ENCODE data around the gene SLC9A6. TPM values are rescaled to one million over a fixed set of nuclear protein-coding genes. Genes with fewer than 3 reads are reported as not detected.

Gene SLC9A6
- total RNA-seq, result 12.1 TPM

- peak in 2 of 3 donors; percentile 47 to 69 for DNase-seq (ENCODE audit: low read depth in 2 of 3, low spot score in 2 of 3)
Measured at GRCh38 chrX:135985157-135985972, at the start of gene SLC9A6. SLC9A6 (plus strand) TSS chrX:135985435; CDS start chrX:135985659, 224 bp downstream.

GRCh38 chrX:135944486-135944885, 40.7 kb upstream of the SLC9A6 start:
- DNase-seq (ENCODE audit: low read depth in 2 of 3, low spot score in 2 of 3), result peak in 2 of 3 donors; percentile 21 to 59

GRCh38 chrX:135951291-135951690, 33.9 kb upstream of the SLC9A6 start:
- no peak for DNase-seq (ENCODE audit: low read depth in 2 of 3, low spot score in 2 of 3)

GRCh38 chrX:135973025-135973547, 12.1 kb upstream of the SLC9A6 start:
- DNase-seq (ENCODE audit: low read depth in 2 of 3, low spot score in 2 of 3), result no peak

GRCh38 chrX:135973548-135974278, 11.5 kb upstream of the SLC9A6 start, which contains the start of gene MMGT1:
MMGT1 (minus strand) TSS chrX:135973988; CDS start chrX:135973675, 313 bp downstream.
- DNase-seq (ENCODE audit: low read depth in 2 of 3, low spot score in 2 of 3), result peak; percentile 49 to 91 (median 88)

GRCh38 chrX:135974279-135974856, 10.9 kb upstream of the SLC9A6 start:
- peak; percentile 41 to 80 (median 68) for DNase-seq (ENCODE audit: low read depth in 2 of 3, low spot score in 2 of 3)

GRCh38 chrX:135975421-135975820, 9.8 kb upstream of the SLC9A6 start:
- no peak for DNase-seq (ENCODE audit: low read depth in 2 of 3, low spot score in 2 of 3)

GRCh38 chrX:135977611-135978010, 7.6 kb upstream of the SLC9A6 start:
- no peak for DNase-seq (ENCODE audit: low read depth in 2 of 3, low spot score in 2 of 3)

GRCh38 chrX:135981010-135981409, 4.2 kb upstream of the SLC9A6 start:
- peak in 1 of 3 donors; percentile 4 for DNase-seq (ENCODE audit: low read depth in 2 of 3, low spot score in 2 of 3)

GRCh38 chrX:135981668-135982067, 3.6 kb upstream of the SLC9A6 start:
- DNase-seq (ENCODE audit: low read depth in 2 of 3, low spot score in 2 of 3), result no peak

GRCh38 chrX:135982860-135983259, 2.4 kb upstream of the SLC9A6 start:
- DNase-seq (ENCODE audit: low read depth in 2 of 3, low spot score in 2 of 3), result no peak

GRCh38 chrX:135984256-135984655, 979 bp upstream of the SLC9A6 start:
- no peak for DNase-seq (ENCODE audit: low read depth in 2 of 3, low spot score in 2 of 3)

- DNase-seq (ENCODE audit: low read depth in 2 of 3, low spot score in 2 of 3), result no peak
Measured at GRCh38 chrX:135984791-135985156, 461 bp upstream of the SLC9A6 start.

GRCh38 chrX:135985973-135986310, 707 bp downstream of the SLC9A6 start:
- DNase-seq (ENCODE audit: low read depth in 2 of 3, low spot score in 2 of 3), result peak in 1 of 3 donors; percentile 2

GRCh38 chrX:135988245-135988644, 3.0 kb downstream of the SLC9A6 start:
- no peak for DNase-seq (ENCODE audit: low read depth in 2 of 3, low spot score in 2 of 3)

- DNase-seq (ENCODE audit: low read depth in 2 of 3, low spot score in 2 of 3), result no peak
Measured at GRCh38 chrX:136015016-136015415, 29.8 kb downstream of the SLC9A6 start.

- DNase-seq (ENCODE audit: low read depth in 2 of 3, low spot score in 2 of 3), result no peak
Measured at GRCh38 chrX:136016881-136017280, 31.6 kb downstream of the SLC9A6 start.

- DNase-seq (ENCODE audit: low read depth in 2 of 3, low spot score in 2 of 3), result no peak
Measured at GRCh38 chrX:136019226-136019625, 34.0 kb downstream of the SLC9A6 start.

- no peak for DNase-seq (ENCODE audit: low read depth in 2 of 3, low spot score in 2 of 3)
Measured at GRCh38 chrX:136021160-136021559, 35.9 kb downstream of the SLC9A6 start.

GRCh38 chrX:136021903-136022302, 36.7 kb downstream of the SLC9A6 start:
- no peak for DNase-seq (ENCODE audit: low read depth in 2 of 3, low spot score in 2 of 3)

- DNase-seq (ENCODE audit: low read depth in 2 of 3, low spot score in 2 of 3), result no peak
Measured at GRCh38 chrX:136025091-136025490, 39.9 kb downstream of the SLC9A6 start.
